PC-9 (cell line): ENCODE data around the gene ROBO1.

Experiments
- EZH2 ChIP-seq: fragments of 200-600 bp; sonication (generic); IDR thresholded peaks from 2 replicates; pipeline ENCODE4 v1.8.0; 2017; ENCODE audit warnings: antibody characterized with exemption, low read depth
- TF ChIP-seq, protein P1 (sequence below): fragments of 200-600 bp; sonication (generic); conservative IDR thresholded peaks from 2 replicates; pipeline ENCODE4 v1.6.1; 2017; ENCODE audit warnings: mixed run types, antibody characterized with exemption, mild to moderate bottlenecking, moderate library complexity

DNA sequence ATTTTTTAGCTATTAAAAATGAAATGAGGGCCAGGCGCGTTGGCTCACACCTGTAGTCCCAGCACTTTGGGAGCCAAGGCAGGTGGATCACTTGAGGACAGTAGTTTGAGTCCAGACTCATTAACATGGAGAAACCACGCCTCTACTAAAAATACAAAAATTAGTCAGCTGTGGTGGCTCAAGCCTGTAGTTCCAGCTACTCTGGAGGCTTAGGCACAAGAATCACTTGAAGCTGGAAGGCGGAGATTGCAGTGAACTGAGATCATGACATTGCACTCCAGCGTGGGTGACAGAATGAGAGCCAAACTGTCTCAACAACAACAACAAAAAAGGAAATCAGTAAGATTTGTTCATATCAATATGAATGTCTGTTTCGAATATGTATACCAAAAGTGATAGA is 517.1 kb downstream of the ROBO1 start:
- TF ChIP-seq, protein P1, sequence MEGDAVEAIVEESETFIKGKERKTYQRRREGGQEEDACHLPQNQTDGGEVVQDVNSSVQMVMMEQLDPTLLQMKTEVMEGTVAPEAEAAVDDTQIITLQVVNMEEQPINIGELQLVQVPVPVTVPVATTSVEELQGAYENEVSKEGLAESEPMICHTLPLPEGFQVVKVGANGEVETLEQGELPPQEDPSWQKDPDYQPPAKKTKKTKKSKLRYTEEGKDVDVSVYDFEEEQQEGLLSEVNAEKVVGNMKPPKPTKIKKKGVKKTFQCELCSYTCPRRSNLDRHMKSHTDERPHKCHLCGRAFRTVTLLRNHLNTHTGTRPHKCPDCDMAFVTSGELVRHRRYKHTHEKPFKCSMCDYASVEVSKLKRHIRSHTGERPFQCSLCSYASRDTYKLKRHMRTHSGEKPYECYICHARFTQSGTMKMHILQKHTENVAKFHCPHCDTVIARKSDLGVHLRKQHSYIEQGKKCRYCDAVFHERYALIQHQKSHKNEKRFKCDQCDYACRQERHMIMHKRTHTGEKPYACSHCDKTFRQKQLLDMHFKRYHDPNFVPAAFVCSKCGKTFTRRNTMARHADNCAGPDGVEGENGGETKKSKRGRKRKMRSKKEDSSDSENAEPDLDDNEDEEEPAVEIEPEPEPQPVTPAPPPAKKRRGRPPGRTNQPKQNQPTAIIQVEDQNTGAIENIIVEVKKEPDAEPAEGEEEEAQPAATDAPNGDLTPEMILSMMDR: no peak
- TF ChIP-seq EZH2: no peak
